H1 (cell line): ENCODE measurements around the gene VDR. TPM values are rescaled to one million over a fixed set of nuclear protein-coding genes. Genes with fewer than 3 reads are reported as not detected.

Source experiments
- CHD7 ChIP-seq: fragments of 300-600 bp; sonication (generic); IDR thresholded peaks from 2 replicates; pipeline ENCODE4 v1.7.1; 2012; ENCODE audit warnings: low read length, moderate library complexity, mild to moderate bottlenecking, inconsistent platforms; ENCODE audit not compliant: insufficient replicate concordance
- FOSL1 ChIP-seq: IDR thresholded peaks from 2 replicates; pipeline ENCODE4 v1.6.1; 2011; ENCODE audit warnings: mild to moderate bottlenecking, low read depth, low read length, moderate library complexity; ENCODE audit not compliant: insufficient read depth
- RAD21 ChIP-seq, 2 experiments: IDR thresholded peaks in 1 of 2; conservative IDR thresholded peaks in 1 of 2; 2 replicates each; pipeline ENCODE4 v1.6.1; 2011; ENCODE audit warnings: low read depth in 2 of 2, low read length in 2 of 2, improper control_type of control experiment in 1 of 2, inconsistent platforms in 1 of 2, mild to moderate bottlenecking in 1 of 2, moderate library complexity in 1 of 2
- SIN3A ChIP-seq, 2 experiments: IDR thresholded peaks in 1 of 2; conservative IDR thresholded peaks in 1 of 2; 2 replicates each; pipeline ENCODE4 v1.6.1; 2011 to 2012; ENCODE audit warnings: low read length in 2 of 2, improper control_type of control experiment in 1 of 2, low read depth in 1 of 2, mild to moderate bottlenecking in 1 of 2
- TEAD4 ChIP-seq: IDR thresholded peaks from 2 replicates; pipeline ENCODE4 v1.6.1; 2012; ENCODE audit warnings: low read depth, low read length, inconsistent platforms, mixed read lengths
- polyA plus RNA-seq, 7 experiments: library from polyadenylated mRNA; depleted of rRNA in 3 of 7; stranded (reverse) in 5 of 7; unstranded in 2 of 7; fragments of >200 nt in 5 of 7; fragments of 200-250 nt in 2 of 7; gene quantifications; 1 replicate in 5 of 7; 2 replicates in 1 of 7; 4 replicates in 1 of 7; pipeline versions ENCODE4 v1.2.1 to v1.2.3, GENCODE V29; 2011 to 2013; ENCODE audit warnings: missing spikeins in 2 of 7, mixed read lengths in 2 of 7
- total RNA-seq: library from RNA; stranded (reverse); fragmentation: NEBNext Ultra II Directional; extraction: Animal tissue kit (Norgen Biotek cat#: 25700); gene quantifications from 2 replicates; pipeline ENCODE4 v1.2.1, GENCODE V29; 2021
- TF ChIP-seq, protein P1 (sequence below): IDR thresholded peaks from 2 replicates; pipeline ENCODE4 v1.6.1; 2011; ENCODE audit warnings: low read depth, mild to moderate bottlenecking, low read length; ENCODE audit not compliant: insufficient read depth
- TF ChIP-seq, protein P2 (sequence below): IDR thresholded peaks from 2 replicates; pipeline ENCODE4 v1.6.1; 2012; ENCODE audit warnings: low read length, inconsistent platforms

VDR gene
- total and polyA plus RNA-seq, 2 of the 8 experiments (the other 6 are each of a cell fraction or from before 2014, with no cell fraction given) = 0.44 to 0.65 TPM

DNA sequence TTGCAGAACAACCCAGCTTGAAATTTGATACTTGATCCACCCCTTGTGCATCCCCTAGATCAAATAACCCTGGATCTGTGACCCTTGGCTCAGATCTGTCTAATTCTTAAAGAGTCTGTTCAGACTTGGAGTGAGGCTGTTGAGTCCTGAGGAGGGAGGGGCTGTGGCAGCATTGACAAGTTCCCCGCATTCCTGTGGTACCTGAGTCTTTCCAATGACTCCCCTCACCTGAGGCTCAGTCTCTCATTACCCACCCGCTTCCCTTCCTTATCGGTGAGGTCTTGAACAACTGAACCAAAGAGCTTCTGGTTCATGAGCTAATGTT lies 69.0 kb downstream of the VDR start (continued):
- TF ChIP-seq RAD21 (IDR thresholded peaks at IDR 0.05 in 1 of 2, conservative IDR thresholded peaks at IDR 0.05 in 1 of 2; ENCODE audit: low read depth in 2 of 2, low read length in 2 of 2) (no peak), CHD7 (no peak), SIN3A (conservative IDR thresholded peaks at IDR 0.05 in 1 of 2, IDR thresholded peaks at IDR 0.05 in 1 of 2; ENCODE audit: low read depth in 1 of 2, low read length in 2 of 2) (no peak), FOSL1 (no peak), TEAD4 (no peak)
- TF ChIP-seq, protein P1, sequence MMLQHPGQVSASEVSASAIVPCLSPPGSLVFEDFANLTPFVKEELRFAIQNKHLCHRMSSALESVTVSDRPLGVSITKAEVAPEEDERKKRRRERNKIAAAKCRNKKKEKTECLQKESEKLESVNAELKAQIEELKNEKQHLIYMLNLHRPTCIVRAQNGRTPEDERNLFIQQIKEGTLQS = no peak
- TF ChIP-seq, protein P2, sequence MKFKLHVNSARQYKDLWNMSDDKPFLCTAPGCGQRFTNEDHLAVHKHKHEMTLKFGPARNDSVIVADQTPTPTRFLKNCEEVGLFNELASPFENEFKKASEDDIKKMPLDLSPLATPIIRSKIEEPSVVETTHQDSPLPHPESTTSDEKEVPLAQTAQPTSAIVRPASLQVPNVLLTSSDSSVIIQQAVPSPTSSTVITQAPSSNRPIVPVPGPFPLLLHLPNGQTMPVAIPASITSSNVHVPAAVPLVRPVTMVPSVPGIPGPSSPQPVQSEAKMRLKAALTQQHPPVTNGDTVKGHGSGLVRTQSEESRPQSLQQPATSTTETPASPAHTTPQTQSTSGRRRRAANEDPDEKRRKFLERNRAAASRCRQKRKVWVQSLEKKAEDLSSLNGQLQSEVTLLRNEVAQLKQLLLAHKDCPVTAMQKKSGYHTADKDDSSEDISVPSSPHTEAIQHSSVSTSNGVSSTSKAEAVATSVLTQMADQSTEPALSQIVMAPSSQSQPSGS = no peak
